ENCODE results near the gene UBXN1.

UBXN1 gene

GRCh38 chr11:62645946-62646824 lies 32.7 kb downstream of the UBXN1 start, which contains the start of gene GANAB:
GANAB (minus strand) TSS chr11:62646613; CDS start chr11:62646599, 14 bp downstream.
- peak; percentile 98 for DNase-seq (ENCODE audit: low spot score)

- no peak for DNase-seq (ENCODE audit: low spot score)
Observed at GRCh38 chr11:62645671-62645945, 33.3 kb downstream of the UBXN1 start.

- no peak for DNase-seq (ENCODE audit: low spot score)
Observed at GRCh38 chr11:62644220-62644619, 34.7 kb downstream of the UBXN1 start.

- no peak for DNase-seq (ENCODE audit: low spot score)
Observed at GRCh38 chr11:62632492-62632891, 46.4 kb downstream of the UBXN1 start.

GRCh38 chr11:62627713-62628112 lies 51.2 kb downstream of the UBXN1 start:
- DNase-seq (ENCODE audit: low spot score) = no peak
